ENCODE measurements around the gene SLC39A11.
"Not testable (repeated sequence)": the region's sequence is repeated elsewhere in the genome, so short reads cannot be mapped to it uniquely, and the experiment has no call there.

SLC39A11 gene

DNA sequence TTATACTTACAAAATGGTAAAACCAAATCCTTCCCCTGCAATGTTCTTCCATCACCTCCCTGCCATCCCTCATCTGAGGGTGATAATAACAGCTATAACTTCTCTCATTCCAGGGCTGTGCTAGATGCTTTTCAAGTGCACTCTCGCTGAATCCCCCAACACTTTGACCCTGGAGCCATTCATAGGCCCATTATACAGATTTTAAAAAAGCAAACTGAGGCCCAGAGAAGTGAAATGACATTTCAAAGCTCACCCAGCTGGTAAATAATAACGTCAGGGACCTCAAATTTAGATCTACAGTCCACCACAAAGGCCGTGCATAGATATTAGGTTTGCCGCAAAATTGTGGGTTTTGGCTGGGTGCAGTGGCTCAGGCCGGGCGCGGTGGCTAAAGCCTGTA lies 378.8 kb downstream of the SLC39A11 start:
- in situ Hi-C loops (cut with HindIII; ENCODE audit: low sequenced_read_pairs): no loop called here
- H3K4me3 ChIP-seq (ENCODE audit: low read depth, low read length): no peak overlapping the region
- no peak for DNase-seq (ENCODE audit: low read depth, low spot score)
- TF ChIP-seq, protein P1, sequence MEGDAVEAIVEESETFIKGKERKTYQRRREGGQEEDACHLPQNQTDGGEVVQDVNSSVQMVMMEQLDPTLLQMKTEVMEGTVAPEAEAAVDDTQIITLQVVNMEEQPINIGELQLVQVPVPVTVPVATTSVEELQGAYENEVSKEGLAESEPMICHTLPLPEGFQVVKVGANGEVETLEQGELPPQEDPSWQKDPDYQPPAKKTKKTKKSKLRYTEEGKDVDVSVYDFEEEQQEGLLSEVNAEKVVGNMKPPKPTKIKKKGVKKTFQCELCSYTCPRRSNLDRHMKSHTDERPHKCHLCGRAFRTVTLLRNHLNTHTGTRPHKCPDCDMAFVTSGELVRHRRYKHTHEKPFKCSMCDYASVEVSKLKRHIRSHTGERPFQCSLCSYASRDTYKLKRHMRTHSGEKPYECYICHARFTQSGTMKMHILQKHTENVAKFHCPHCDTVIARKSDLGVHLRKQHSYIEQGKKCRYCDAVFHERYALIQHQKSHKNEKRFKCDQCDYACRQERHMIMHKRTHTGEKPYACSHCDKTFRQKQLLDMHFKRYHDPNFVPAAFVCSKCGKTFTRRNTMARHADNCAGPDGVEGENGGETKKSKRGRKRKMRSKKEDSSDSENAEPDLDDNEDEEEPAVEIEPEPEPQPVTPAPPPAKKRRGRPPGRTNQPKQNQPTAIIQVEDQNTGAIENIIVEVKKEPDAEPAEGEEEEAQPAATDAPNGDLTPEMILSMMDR (IDR thresholded peaks at IDR 0.05; ENCODE audit: low read depth, low read length): no peak

DNA sequence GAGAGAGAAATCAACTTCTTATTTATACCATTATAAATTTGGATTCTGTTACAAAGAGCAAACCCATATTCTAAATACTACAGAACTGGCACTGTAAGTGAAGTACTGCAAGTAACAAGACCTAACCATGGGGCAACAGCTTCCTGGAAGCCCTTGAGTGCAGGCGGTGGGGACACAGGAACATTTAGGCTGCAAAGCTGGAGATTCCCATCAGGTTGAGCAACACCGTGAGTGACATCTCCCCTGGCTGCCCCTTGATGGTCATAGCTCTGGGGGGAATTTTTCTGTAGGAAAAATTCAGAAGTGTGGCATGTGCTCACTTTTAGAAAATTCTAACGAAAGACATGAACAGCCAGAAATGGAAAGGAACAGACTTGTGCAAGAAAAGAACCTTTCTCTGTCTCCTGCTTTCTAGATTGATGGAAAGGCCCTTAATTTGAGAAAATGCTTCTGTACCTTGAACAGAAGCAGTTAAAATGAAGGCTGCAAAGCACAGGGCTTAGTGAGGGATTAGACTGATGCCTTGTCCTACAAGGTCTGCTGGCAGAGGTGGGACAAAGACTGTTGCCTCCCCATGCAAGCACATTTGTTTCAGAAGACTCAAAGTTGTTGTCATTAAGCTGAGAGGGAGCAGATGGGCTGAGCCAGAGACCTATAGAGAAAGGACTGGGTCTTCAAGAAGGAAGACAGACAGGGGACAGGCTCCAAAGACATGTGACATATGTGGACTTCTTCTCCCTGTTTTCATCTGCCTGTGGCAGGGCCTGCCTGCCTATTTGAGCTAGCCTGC lies 380.8 kb downstream of the SLC39A11 start:
- TF ChIP-seq, protein P1 (IDR thresholded peaks at IDR 0.05; ENCODE audit: low read depth, low read length): no peak
- DNase-seq (ENCODE audit: low read depth, low spot score): no peak
- no peak overlapping the region for H3K4me3 ChIP-seq (ENCODE audit: low read depth, low read length)
- in situ Hi-C loops (cut with HindIII; ENCODE audit: low sequenced_read_pairs): no loop called here

DNA sequence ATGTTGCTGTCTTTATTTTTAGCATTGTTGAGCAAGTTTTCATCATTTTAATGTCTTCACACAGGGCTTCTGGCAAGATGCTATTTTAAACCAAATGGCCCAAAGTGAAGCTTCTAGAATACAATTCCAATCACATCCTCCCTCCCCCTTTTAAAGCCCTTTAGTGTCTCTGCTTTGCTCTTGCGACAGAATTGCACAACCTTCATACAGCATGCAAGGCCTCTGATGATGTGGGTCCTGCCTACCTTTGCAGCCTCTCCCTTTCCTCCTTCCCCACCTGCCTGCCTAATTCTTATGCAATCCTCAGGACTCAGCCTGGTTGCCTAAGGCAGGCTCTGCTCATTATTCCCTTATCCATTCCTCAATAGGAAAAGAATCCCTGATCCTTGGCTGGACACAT lies 381.7 kb downstream of the SLC39A11 start:
- in situ Hi-C loops (cut with HindIII; ENCODE audit: low sequenced_read_pairs): no loop called here
- H3K4me3 ChIP-seq (ENCODE audit: low read depth, low read length): no peak overlapping the region
- DNase-seq (ENCODE audit: low read depth, low spot score): no peak
- TF ChIP-seq, protein P1 (IDR thresholded peaks at IDR 0.05; ENCODE audit: low read depth, low read length): no peak

DNA sequence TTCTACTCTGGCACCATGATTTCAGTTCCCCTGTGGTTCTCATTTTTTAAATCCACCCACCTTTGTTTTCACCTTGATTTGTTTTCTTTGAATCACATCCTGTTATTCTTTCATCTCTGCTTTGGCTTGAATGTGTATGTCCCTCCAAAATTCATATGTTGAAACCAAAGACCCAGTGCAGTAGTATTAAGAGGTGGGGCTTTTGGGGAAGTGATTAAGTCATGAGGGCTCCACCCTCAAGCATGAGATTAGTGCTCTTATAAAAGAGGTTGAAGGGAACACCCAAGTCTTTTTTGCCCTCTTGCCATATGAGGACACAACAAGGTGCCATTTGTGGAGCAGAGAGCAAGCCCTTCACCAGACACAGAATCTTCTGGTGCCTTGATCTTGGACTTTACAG lies 382.3 kb downstream of the SLC39A11 start:
- H3K4me3 ChIP-seq (ENCODE audit: low read depth, low read length): no peak overlapping the region
- DNase-seq (ENCODE audit: low read depth, low spot score): no peak
- in situ Hi-C loops (cut with HindIII; ENCODE audit: low sequenced_read_pairs): no loop called here
- TF ChIP-seq, protein P1 (IDR thresholded peaks at IDR 0.05; ENCODE audit: low read depth, low read length): no peak

DNA sequence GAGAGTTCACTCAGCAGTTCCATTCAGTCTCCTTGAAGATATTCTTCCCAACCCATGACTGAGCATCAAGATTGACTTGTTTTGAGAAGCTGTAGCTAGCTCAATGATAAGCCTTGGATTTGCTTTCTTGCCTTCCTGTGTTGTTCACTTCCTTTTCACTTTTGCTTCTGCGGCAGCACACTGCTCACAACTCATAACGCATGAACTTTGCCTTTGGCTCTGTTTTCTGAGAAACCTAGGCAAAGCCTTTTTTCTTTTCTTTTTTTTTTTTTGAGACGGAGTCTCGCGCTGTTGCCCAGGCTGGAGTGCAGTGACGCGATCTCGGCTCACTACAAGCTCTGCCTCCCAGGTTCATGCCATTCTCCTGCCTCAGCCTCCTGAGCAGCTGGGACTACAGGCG lies 383.8 kb downstream of the SLC39A11 start:
- DNase-seq (ENCODE audit: low read depth, low spot score); in situ Hi-C loops (cut with HindIII; ENCODE audit: low sequenced_read_pairs); H3K4me3 ChIP-seq (ENCODE audit: low read depth, low read length): not testable (repeated sequence)

DNA sequence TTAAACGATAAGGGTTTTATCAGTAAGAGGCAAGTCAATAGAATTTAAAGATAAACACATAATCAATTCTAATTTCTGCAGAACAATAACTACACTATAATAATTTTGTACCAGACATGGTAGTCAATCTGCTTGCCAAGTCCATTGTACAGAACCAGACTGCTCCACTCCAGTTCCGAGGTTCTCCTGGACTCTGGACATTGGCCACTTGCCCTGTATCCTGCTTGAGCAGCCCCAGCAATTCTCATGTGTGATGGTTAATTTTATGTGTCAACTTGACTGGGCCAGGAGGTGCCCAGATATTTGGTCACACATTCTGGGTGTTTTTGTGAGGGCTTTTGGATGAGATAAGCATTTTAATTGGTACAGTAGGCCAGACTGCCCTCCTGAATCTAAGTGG lies 384.6 kb downstream of the SLC39A11 start:
- TF ChIP-seq, protein P1 (IDR thresholded peaks at IDR 0.05; ENCODE audit: low read depth, low read length): no peak
- in situ Hi-C loops (cut with HindIII; ENCODE audit: low sequenced_read_pairs): no loop called here
- DNase-seq (ENCODE audit: low read depth, low spot score): no peak
- H3K4me3 ChIP-seq (ENCODE audit: low read depth, low read length): no peak overlapping the region

DNA sequence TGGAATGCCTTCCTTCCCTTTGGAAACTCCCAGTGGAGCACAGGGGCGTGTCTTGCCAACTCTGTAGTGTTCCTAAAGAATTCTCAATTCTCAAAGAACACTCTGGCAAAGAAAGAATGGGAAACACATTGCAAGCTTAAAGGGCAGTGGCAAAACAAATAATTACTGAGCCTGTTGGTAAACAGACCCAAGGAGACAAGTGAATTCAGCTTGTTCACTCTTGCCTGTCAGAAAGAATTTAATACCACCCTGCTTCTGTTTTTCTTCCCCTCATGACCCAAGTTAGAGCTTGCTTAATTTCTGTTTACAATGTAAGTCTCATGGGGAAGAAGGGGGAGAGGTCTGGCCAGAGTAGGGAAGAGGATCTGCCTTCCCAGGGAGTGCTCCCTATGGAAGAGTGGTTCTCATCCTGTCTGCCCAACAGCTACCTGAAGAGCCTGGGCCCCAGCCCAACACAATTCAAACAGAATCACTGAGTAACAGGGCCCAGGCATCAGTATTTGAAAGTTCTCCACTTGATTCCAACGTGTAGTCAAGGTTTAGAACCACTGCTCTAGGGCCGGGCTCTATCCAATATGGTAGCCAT lies 386.0 kb downstream of the SLC39A11 start:
- in situ Hi-C loops (cut with HindIII; ENCODE audit: low sequenced_read_pairs): no loop called here
- no peak for DNase-seq (ENCODE audit: low read depth, low spot score)
- TF ChIP-seq, protein P1 (IDR thresholded peaks at IDR 0.05; ENCODE audit: low read depth, low read length): no peak
- H3K4me3 ChIP-seq (ENCODE audit: low read depth, low read length): no peak overlapping the region

Measured in astrocyte of the spinal cord (primary cell).